MCF 10A (cell line): ENCODE results near the gene CNOT3. TPM values are rescaled to one million over a fixed set of nuclear protein-coding genes. Genes with fewer than 3 reads are reported as not detected.
A peak's percentile ranks its signal among the peaks of the same experiment; 100 is the strongest.

Experiments used
- BruUV-seq: library from RNA; stranded (reverse); fragments of 400-500 nt; replicated peaks from 2 replicates; lab custom pipeline; 2021; lab: Mats Ljungman, UMichigan
- CTCF ChIA-PET: fragments of 300-600 bp; sonication (Branson Sonifier 250); formaldehyde crosslinking; extraction: SDS; loops from one replicate; lab custom pipeline; 2021; ENCODE audit warnings: antibody characterized with exemption, inconsistent platforms; lab: Yijun Ruan, JAX
- POLR2A ChIA-PET: fragments of 300-600, 350-650 bp; sonication (Branson Sonifier 250); formaldehyde crosslinking; extraction: SDS; loops from one replicate; lab custom pipeline; 2020; ENCODE audit warnings: antibody characterized with exemption, inconsistent platforms; lab: Yijun Ruan, JAX
- DNase-seq: peaks from one replicate; pipeline ENCODE4 v3.0.0-alpha.2; 2018; ENCODE audit not compliant: unreplicated experiment
- H3K27ac Mint-ChIP-seq: one replicate; pipeline ENCODE4 v1.8.0; 2022; ENCODE audit warnings: mild to moderate bottlenecking, low read depth, mixed read lengths; ENCODE audit not compliant: unreplicated experiment
- H3K27me3 Mint-ChIP-seq: one replicate; pipeline ENCODE4 v1.8.0; 2022; ENCODE audit warnings: mixed read lengths; ENCODE audit not compliant: insufficient read depth, unreplicated experiment
- H3K36me3 Mint-ChIP-seq: one replicate; pipeline ENCODE4 v1.8.0; 2022; ENCODE audit warnings: mild to moderate bottlenecking, moderate library complexity, mixed read lengths; ENCODE audit not compliant: insufficient read depth, unreplicated experiment
- H3K4me1 Mint-ChIP-seq: one replicate; pipeline ENCODE4 v1.8.0; 2022; ENCODE audit warnings: mixed read lengths; ENCODE audit not compliant: insufficient read depth, unreplicated experiment
- H3K4me3 Mint-ChIP-seq: one replicate; pipeline ENCODE4 v1.8.0; 2022; ENCODE audit warnings: mild to moderate bottlenecking, moderate library complexity, mixed read lengths; ENCODE audit not compliant: unreplicated experiment
- H3K9me3 Mint-ChIP-seq: one replicate; pipeline ENCODE4 v1.8.0; 2022; ENCODE audit warnings: mixed read lengths; ENCODE audit not compliant: unreplicated experiment
- intact Hi-C: fragments of 100-400 bp; cut with micrococcal nuclease; formaldehyde crosslinking; loops from 2 replicates; pipeline ENCODE4 v1.14.1; 2022
- total RNA-seq: library from RNA; stranded (reverse); gene quantifications from 2 replicates; pipeline ENCODE4 v1.2.3, GENCODE V29; 2022
- TF ChIP-seq, protein P1 (sequence below): fragments of 200-600 bp; IDR thresholded peaks from one replicate; pipeline ENCODE4 v1.8.0; 2022; ENCODE audit warnings: antibody characterized with exemption, mild to moderate bottlenecking; ENCODE audit not compliant: unreplicated experiment

Gene CNOT3
- total RNA-seq, 1 experiment from 2014 or later = 80.5 TPM

DNA sequence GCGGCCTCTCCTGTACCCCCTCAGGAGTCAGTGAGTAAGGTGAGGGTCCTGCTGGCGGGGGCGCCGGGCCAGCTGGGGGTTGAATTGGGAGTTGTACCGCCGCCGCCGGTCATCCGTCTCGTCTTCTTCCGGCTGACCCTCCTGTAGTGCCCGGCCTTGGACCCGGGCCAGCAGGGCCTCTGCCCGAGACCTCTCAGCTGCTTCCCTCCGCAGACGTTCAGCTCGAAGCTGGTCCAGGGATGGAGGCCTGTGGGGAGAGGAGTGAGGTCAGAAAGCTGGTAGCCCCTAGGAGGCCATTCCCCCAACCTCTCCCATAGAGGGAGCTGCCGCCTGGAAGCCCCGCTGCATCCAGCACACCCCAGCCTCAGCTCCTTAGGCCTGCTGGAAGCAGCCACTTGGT is 18.1 kb downstream of the CNOT3 start:
- Mint-ChIP-seq H3K9me3 (no peaks in the 10 kb centered on the region), H3K4me3 (no peak overlapping the region), H3K4me1 (peaks cover 8% of the 10 kb centered on the region), H3K27ac (no peak overlapping the region), H3K36me3 (peaks cover 63% of the 10 kb centered on the region), H3K27me3 (no peaks in the 10 kb centered on the region)
- DNase-seq = no peak
- BruUV-seq = no TSS peak
- TF ChIP-seq, protein P1, sequence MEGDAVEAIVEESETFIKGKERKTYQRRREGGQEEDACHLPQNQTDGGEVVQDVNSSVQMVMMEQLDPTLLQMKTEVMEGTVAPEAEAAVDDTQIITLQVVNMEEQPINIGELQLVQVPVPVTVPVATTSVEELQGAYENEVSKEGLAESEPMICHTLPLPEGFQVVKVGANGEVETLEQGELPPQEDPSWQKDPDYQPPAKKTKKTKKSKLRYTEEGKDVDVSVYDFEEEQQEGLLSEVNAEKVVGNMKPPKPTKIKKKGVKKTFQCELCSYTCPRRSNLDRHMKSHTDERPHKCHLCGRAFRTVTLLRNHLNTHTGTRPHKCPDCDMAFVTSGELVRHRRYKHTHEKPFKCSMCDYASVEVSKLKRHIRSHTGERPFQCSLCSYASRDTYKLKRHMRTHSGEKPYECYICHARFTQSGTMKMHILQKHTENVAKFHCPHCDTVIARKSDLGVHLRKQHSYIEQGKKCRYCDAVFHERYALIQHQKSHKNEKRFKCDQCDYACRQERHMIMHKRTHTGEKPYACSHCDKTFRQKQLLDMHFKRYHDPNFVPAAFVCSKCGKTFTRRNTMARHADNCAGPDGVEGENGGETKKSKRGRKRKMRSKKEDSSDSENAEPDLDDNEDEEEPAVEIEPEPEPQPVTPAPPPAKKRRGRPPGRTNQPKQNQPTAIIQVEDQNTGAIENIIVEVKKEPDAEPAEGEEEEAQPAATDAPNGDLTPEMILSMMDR = no peak
- POLR2A ChIA-PET = interaction anchor here (0.9 to 10.2 kb wide), 3 partner anchors 18 to 38 kb away, joined by 4 to 110 read pairs (median 50); partner anchors contain the start of genes CNOT3, MBOAT7 and TSEN34
- CTCF ChIA-PET = interaction anchor here (0.6 to 1.5 kb wide), 2 partner anchors 13 to 51 kb away, joined by 3 to 4 read pairs; no protein-coding TSS in a partner anchor
- intact Hi-C loops = no loop called here

DNA sequence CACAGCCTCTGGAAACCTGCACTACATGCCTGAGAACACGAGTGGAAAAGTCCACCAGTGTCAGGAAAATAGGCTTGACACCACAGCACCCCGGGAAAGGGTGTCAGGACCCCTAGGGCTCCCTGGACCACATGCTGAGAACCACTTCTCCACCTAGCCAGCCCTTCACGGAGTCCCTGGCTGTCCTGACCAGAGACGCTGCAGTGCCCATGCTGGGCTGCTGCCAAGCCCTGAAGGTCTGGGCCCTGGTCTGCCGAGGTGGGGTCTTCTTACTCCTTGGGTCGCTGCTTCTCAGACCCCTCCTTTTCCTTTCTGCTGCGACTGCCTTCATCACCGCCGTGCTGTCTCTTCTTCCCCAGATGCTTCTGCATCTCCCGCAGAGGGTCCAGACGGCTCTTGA is 18.9 kb downstream of the CNOT3 start:
- intact Hi-C loops = no loop called here
- Mint-ChIP-seq H3K9me3 (no peaks in the 10 kb centered on the region), H3K27me3 (no peaks in the 10 kb centered on the region), H3K4me3 (no peak overlapping the region), H3K4me1 (peaks cover 14% of the 10 kb centered on the region), H3K27ac (no peak overlapping the region), H3K36me3 (peaks cover 55% of the 10 kb centered on the region)
- no peak for DNase-seq
- no TSS peak for BruUV-seq
- TF ChIP-seq, protein P1 = no peak
- ChIA-PET CTCF (interaction anchor here (1.5 kb wide), 1 partner anchor 13 kb away, joined by 3 read pairs; no protein-coding TSS in a partner anchor), POLR2A (interaction anchor here (0.9 to 10.2 kb wide), 3 partner anchors 19 to 39 kb away, joined by 4 to 110 read pairs (median 50); partner anchors contain the start of genes CNOT3, MBOAT7 and TSEN34)

DNA sequence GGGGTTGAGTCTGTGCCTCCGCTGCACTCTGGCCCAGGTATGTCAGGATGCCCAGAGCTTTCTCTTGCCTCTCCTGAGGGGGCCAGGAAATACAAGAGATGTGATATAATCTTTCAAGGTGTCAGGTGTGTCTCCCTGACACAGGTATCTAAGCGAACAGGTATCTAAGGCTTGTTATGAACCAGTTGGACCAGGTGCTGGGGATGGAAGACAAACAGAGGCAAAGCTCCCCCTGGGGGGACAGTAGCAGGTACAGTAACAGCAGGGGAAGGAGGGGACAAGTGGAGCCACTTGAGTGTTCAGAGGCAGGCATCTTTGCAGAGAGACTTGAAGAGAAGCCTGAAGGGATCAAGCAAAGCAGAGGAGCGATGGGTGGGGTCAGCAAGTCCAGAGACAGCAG is 19.4 kb downstream of the CNOT3 start:
- POLR2A ChIA-PET = interaction anchor here (0.8 to 10.2 kb wide), 4 partner anchors 19 to 44 kb away, joined by 3 to 110 read pairs (median 27); partner anchors contain the start of genes CNOT3, MBOAT7, RPS9 and TFPT
- no TSS peak for BruUV-seq
- CTCF ChIA-PET = interaction anchor here (0.6 to 0.7 kb wide), 2 partner anchors 51 to 652 kb away, joined by 3 to 4 read pairs; no protein-coding TSS in a partner anchor
- no peak for DNase-seq
- Mint-ChIP-seq H3K4me1 (peaks cover 14% of the 10 kb centered on the region), H3K4me3 (peak overlapping the region; percentile 47), H3K27me3 (no peaks in the 10 kb centered on the region), H3K9me3 (no peaks in the 10 kb centered on the region), H3K36me3 (peaks cover 50% of the 10 kb centered on the region), H3K27ac (no peak overlapping the region)
- TF ChIP-seq, protein P1 = no peak
- intact Hi-C loops = no loop called here

DNA sequence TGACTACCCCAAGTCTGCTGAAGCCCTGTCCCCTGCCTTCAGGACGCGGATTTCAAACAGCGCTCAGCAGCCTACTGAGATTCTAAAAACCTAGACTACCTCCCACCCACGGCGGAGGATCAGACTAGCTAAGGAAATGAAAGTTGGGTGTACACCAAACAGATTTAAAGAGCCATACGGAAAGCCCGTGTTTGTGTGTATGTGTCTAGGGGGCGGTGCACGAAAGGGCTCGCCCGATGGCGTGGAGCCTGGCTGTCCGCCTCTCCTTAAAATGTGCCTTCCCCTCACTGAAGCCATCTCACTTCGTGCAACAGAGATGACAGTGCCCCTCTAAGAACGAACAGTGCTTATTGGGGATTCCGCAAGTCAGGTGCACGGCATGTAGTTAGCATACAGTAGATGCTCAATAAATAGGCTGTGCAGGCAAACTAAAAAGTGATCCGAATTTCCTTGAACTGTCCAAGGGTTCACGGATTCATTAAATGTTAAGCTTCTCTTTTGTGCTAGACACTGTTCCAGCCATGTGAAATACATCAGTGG is 21.3 kb downstream of the CNOT3 start:
- intact Hi-C loops = loop anchor here (2.0 kb wide), 1 partner anchor 22 kb away; the partner anchor contains the start of gene CNOT3
- TSS peak; percentile 71 for BruUV-seq
- Mint-ChIP-seq H3K27ac (peak overlapping the region; percentile 85), H3K36me3 (peaks cover 42% of the 10 kb centered on the region), H3K4me1 (peaks cover 22% of the 10 kb centered on the region), H3K9me3 (no peaks in the 10 kb centered on the region), H3K4me3 (peak overlapping the region; percentile 76), H3K27me3 (no peaks in the 10 kb centered on the region)
- TF ChIP-seq, protein P1 = no peak
- DNase-seq = peak; percentile 31
- CTCF ChIA-PET = interaction anchor here (0.7 to 1.8 kb wide), 11 partner anchors 9 to 232 kb away, joined by 3 to 6 read pairs (median 3); no protein-coding TSS in a partner anchor
- POLR2A ChIA-PET = interaction anchor here (0.5 to 10.2 kb wide), 18 partner anchors 8 to 1262 kb away, joined by 3 to 110 read pairs (median 6); partner anchors contain the start of genes CNOT3, LENG8, MBOAT7 and PRPF31
